Lower leg skin (tissue), 4 donors: ENCODE data around the gene PARP2. TPM values are rescaled to one million over a fixed set of nuclear protein-coding genes. Genes with fewer than 3 reads are reported as not detected.

Experiments used
- DNase-seq, 2 donors: peaks; one replicate each; pipeline ENCODE4 v3.0.0-alpha.2; 2019; ENCODE audit warnings: low spot score in 2 of 2
- H3K4me3 ChIP-seq: fragments of 200-600 bp; sonication (generic); 2 replicates; pipeline ENCODE4 v1.5.1; 2017; ENCODE audit warnings: mild to moderate bottlenecking, low read depth; ENCODE audit not compliant: poor library complexity, severe bottlenecking
- POLR2A ChIP-seq, 2 donors: fragments of 450-650 bp; IDR thresholded peaks; one replicate each; pipeline ENCODE4 v1.6.1; 2016 to 2017; ENCODE audit warnings: antibody characterized with exemption in 2 of 2, mild to moderate bottlenecking in 1 of 2, moderate library complexity in 1 of 2
- WGBS, 2 donors: methylation state at CpG; one replicate each; pipeline ENCODE4 v1.1.5; 2018; 5-methylcytosine and 5-hydroxymethylcytosine counted together
- intact Hi-C: fragments of 100-400 bp; cut with DNase I; formaldehyde crosslinking; loops from one replicate; pipeline ENCODE4 v1.15.0; 2023; ENCODE audit warnings: low total_unique reads
- total RNA-seq, 4 donors: library from RNA; depleted of rRNA; stranded (reverse); fragments of >200 nt; gene quantifications; one replicate each; pipeline ENCODE4 v1.1.0, GENCODE V29; 2016
- TF ChIP-seq, protein P1 (sequence below), 3 donors: fragments of 450-650 bp; IDR thresholded peaks; one replicate each; pipeline ENCODE4 v1.5.1; 2016; ENCODE audit warnings: antibody characterized with exemption in 3 of 3, mild to moderate bottlenecking in 3 of 3, moderate library complexity in 2 of 3

The PARP2 gene, protein sequence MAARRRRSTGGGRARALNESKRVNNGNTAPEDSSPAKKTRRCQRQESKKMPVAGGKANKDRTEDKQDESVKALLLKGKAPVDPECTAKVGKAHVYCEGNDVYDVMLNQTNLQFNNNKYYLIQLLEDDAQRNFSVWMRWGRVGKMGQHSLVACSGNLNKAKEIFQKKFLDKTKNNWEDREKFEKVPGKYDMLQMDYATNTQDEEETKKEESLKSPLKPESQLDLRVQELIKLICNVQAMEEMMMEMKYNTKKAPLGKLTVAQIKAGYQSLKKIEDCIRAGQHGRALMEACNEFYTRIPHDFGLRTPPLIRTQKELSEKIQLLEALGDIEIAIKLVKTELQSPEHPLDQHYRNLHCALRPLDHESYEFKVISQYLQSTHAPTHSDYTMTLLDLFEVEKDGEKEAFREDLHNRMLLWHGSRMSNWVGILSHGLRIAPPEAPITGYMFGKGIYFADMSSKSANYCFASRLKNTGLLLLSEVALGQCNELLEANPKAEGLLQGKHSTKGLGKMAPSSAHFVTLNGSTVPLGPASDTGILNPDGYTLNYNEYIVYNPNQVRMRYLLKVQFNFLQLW
- total RNA-seq: 10 to 100 TPM in 3 of 4 donors, 1 to 10 TPM in 1; 7.9 to 20.4 (median 13.0) TPM

DNA sequence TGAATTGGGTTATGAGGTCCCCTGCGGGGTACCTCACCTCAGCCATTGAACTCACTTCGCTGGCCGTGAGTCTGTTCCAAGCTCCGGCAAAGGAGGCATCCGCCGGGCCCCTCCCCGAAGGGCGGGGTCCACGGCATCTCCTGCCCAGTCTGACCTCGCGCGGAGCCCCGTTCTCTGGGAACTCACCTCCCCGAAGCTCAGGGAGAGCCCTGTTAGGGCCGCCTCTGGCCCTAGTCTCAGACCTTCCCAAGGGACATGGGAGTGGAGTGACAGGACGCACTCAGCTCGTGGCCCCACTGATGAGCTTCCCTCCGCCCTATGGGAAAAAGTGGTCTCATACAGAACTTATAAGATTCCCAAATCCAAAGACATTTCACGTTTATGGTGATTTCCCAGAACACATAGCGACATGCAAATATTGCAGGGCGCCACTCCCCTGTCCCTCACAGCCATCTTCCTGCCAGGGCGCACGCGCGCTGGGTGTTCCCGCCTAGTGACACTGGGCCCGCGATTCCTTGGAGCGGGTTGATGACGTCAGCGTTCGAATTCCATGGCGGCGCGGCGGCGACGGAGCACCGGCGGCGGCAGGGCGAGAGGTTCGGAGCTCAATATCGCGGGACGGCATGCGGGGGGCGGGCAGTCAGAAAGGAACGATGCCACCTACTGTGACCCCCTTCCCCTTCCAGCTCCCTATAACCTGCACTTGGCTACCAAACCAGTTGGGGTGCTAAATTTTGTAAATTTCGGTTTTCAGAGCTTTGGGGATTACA is at the start of gene PARP2:
Gene PARP2 (plus strand): TSS at position 544 of the 770 bp plus-strand sequence. CDS start 7 bp downstream, at position 551.
- no peak for TF ChIP-seq POLR2A (IDR thresholded peaks at IDR 0.05)
- TF ChIP-seq, protein P1, sequence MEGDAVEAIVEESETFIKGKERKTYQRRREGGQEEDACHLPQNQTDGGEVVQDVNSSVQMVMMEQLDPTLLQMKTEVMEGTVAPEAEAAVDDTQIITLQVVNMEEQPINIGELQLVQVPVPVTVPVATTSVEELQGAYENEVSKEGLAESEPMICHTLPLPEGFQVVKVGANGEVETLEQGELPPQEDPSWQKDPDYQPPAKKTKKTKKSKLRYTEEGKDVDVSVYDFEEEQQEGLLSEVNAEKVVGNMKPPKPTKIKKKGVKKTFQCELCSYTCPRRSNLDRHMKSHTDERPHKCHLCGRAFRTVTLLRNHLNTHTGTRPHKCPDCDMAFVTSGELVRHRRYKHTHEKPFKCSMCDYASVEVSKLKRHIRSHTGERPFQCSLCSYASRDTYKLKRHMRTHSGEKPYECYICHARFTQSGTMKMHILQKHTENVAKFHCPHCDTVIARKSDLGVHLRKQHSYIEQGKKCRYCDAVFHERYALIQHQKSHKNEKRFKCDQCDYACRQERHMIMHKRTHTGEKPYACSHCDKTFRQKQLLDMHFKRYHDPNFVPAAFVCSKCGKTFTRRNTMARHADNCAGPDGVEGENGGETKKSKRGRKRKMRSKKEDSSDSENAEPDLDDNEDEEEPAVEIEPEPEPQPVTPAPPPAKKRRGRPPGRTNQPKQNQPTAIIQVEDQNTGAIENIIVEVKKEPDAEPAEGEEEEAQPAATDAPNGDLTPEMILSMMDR (IDR thresholded peaks at IDR 0.05): peak in 1 of 3 donors; percentile 48
- DNase-seq: peak; percentile 95 to 99
- 0 to 1% methylated on average over 49 to 50 of the region's 50 CpGs for WGBS, 2 donors
- H3K4me3 ChIP-seq: peak within 1 kb of the TSS; percentile 25
- intact Hi-C loops: no loop called here

DNA sequence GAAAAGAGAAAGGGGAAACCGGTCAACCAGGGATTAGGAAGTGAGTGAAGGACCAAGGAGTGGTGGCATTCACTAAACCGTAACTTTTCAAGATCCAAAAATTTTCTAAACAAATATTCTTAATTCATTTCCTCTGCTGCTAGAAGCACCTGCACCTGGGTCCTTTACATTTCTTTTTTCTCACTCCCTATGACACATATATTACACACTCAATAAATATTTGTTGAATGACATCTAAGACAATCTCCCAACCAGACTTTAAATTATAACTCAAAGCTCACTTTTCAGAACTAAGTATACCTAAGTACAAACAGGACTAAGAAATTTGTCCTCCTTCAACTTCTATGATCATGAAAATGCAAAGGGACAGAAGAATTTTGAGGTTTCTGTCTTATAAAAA is 48.8 kb upstream of the PARP2 start:
- H3K4me3 ChIP-seq: no peak overlapping the region
- 95% methylated on average over 2 of the region's 2 CpGs for WGBS, 2 donors
- no peak for DNase-seq
- intact Hi-C loops: no loop called here
- TF ChIP-seq, protein P1 (IDR thresholded peaks at IDR 0.05): no peak
- no peak for TF ChIP-seq POLR2A (IDR thresholded peaks at IDR 0.05)

DNA sequence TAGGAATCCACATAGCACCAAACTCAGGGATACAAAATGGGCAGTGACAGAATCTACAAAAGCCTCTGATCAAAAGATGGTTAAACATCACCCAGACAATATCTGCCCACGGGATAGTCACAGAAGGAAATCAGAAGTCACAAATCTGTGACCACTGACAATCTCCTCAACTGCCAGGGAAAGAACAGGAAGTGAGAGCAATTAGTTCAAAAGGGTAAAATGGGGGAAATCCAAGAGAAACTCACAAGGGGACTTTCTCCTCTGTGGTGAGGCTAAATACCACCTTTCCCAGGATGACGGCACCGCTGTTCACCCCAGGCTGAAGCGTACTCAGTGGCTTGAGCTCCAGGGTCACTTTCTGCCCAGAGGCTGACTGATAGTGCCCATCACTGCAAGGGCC is 48.4 kb upstream of the PARP2 start:
- 85 to 90% methylated on average over 4 of the region's 4 CpGs for WGBS, 2 donors
- no peak for DNase-seq
- TF ChIP-seq POLR2A (IDR thresholded peaks at IDR 0.05): no peak
- TF ChIP-seq, protein P1 (IDR thresholded peaks at IDR 0.05): no peak
- H3K4me3 ChIP-seq: no peak overlapping the region
- intact Hi-C loops: no loop called here

DNA sequence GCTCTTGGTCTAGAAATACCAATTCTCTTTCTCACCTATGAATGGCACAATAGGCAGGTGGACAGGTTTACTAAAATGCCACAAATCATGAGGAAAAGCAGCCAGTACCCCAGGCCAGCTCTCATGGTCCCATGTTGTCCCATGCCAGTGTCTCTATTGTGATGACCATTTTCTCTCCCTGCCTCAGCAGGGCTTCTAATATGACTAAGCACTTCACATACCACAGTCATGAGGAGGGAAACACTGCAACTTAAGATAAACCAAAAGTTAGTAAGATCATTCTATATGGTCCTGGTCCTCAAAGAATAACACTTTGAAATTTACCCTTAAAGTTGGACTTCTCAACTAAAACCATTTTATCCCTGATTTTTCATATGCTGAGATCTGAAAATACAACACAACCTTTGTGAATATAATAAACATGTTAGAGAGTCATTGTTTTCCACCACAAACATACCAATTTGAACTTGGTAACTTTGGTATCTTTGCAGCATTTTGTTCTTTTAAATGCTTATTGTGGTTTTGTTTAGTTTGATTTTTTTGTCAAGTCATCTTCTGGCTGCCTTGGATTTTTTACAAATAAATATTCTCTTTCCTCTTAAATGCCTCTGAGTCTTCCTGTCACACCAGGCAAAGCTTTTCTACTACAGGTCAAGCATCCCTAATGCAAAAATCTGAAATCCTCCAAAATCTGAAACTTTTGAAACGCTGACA is 41.2 kb upstream of the PARP2 start:
- no peak overlapping the region for H3K4me3 ChIP-seq
- WGBS, 2 donors: 87 to 92% methylated on average over 1 of the region's 1 CpG
- intact Hi-C loops: no loop called here
- TF ChIP-seq POLR2A (IDR thresholded peaks at IDR 0.05): no peak
- TF ChIP-seq, protein P1 (IDR thresholded peaks at IDR 0.05): no peak
- no peak for DNase-seq

DNA sequence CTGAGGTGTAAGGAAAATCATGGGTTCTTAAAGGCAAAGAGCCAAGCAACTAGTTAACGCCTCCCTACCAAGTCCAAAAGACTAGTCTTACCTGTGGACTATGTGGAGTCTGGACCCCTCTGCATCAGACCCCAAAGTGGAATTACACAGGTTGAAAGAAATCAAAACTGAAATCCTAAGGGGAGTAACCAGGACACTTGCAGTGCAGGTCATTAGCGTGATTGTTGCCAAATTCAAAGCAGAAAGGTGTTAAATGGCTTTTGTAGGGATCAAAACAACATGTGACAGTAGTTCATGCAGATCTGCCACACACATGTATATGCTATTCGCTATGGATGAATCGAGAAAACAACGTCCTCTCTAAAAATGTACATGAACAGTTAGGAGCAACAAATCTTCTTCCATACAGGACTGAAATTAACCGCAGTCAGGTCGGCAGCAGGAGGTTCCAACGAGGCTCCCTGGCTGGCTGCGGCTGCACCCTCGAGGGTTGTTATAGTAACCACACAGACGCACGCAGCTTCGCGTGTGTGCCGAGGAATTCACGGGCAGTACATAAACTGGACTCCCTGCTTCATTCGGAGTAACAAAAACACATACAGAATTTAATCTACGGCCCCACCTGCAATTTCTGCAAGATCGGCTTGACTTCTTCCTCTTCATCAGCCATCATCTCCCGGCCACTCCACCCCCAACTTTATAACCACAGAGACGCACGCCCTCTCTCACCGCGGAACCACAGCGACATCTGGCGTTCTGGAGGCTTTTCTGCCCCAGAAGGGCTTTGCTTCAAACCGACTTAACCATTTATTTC is 38.0 kb upstream of the PARP2 start, which contains the start of gene TTC5:
Gene TTC5 (minus strand): TSS at position 687 of the 814 bp plus-strand sequence. CDS start 14 bp downstream, at position 673.
- H3K4me3 ChIP-seq: peak within 1 kb of the TSS; percentile 53
- 1% methylated on average over 27 of the region's 27 CpGs for WGBS, 2 donors
- TF ChIP-seq POLR2A (IDR thresholded peaks at IDR 0.05): no peak
- TF ChIP-seq, protein P1 (IDR thresholded peaks at IDR 0.05): no peak
- peak; percentile 70 to 95 for DNase-seq
- intact Hi-C loops: no loop called here
